ENCODE data around the gene STT3A.
"Not testable (repeated sequence)": the region's sequence is repeated elsewhere in the genome, so short reads cannot be mapped to it uniquely, and the experiment has no call there.

Gene STT3A

GRCh38 chr11:125592305-125593113 lies at the start of gene STT3A:
TSS of gene STT3A (plus strand) at chr11:125592852. CDS start at chr11:125595916, 3,064 bp downstream.
- peak; percentile 78 for DNase-seq (ENCODE audit: low read depth)

GRCh38 chr11:125550780-125551179 lies 41.9 kb upstream of the STT3A start:
- DNase-seq (ENCODE audit: low read depth) = no peak

GRCh38 chr11:125551835-125552342 lies 40.8 kb upstream of the STT3A start:
- no peak for DNase-seq (ENCODE audit: low read depth)

- DNase-seq (ENCODE audit: low read depth) = no peak
Measured at GRCh38 chr11:125552927-125553326, 39.7 kb upstream of the STT3A start.

- DNase-seq (ENCODE audit: low read depth) = no peak
Measured at GRCh38 chr11:125553357-125553756, 39.3 kb upstream of the STT3A start.

- no peak for DNase-seq (ENCODE audit: low read depth)
Measured at GRCh38 chr11:125554038-125554437, 38.6 kb upstream of the STT3A start.

GRCh38 chr11:125559888-125560287 lies 32.8 kb upstream of the STT3A start:
- DNase-seq (ENCODE audit: low read depth) = no peak

GRCh38 chr11:125561924-125562323 lies 30.7 kb upstream of the STT3A start:
- no peak for DNase-seq (ENCODE audit: low read depth)

- no peak for DNase-seq (ENCODE audit: low read depth)
Measured at GRCh38 chr11:125562430-125562829, 30.2 kb upstream of the STT3A start.

- no peak for DNase-seq (ENCODE audit: low read depth)
Measured at GRCh38 chr11:125564357-125564756, 28.3 kb upstream of the STT3A start.

- no peak for DNase-seq (ENCODE audit: low read depth)
Measured at GRCh38 chr11:125566235-125566634, 26.4 kb upstream of the STT3A start.

- peak; percentile 20 for DNase-seq (ENCODE audit: low read depth)
Measured at GRCh38 chr11:125568970-125569914, 23.4 kb upstream of the STT3A start, which contains the start of gene EI24. TSS of gene EI24 (plus strand) at chr11:125569477. CDS start at chr11:125572528, 3,051 bp downstream.

GRCh38 chr11:125569915-125570621 lies 22.6 kb upstream of the STT3A start:
- DNase-seq (ENCODE audit: low read depth) = no peak

GRCh38 chr11:125570952-125571351 lies 21.7 kb upstream of the STT3A start:
- DNase-seq (ENCODE audit: low read depth) = no peak

GRCh38 chr11:125572916-125573315 lies 19.7 kb upstream of the STT3A start:
- no peak for DNase-seq (ENCODE audit: low read depth)

- not testable (repeated sequence) for DNase-seq (ENCODE audit: low read depth)
Measured at GRCh38 chr11:125577181-125577580, 15.5 kb upstream of the STT3A start.

GRCh38 chr11:125578783-125579182 lies 13.9 kb upstream of the STT3A start:
- DNase-seq (ENCODE audit: low read depth) = no peak

- DNase-seq (ENCODE audit: low read depth) = no peak
Measured at GRCh38 chr11:125579811-125580210, 12.8 kb upstream of the STT3A start.

- no peak for DNase-seq (ENCODE audit: low read depth)
Measured at GRCh38 chr11:125583496-125583895, 9.2 kb upstream of the STT3A start.

- DNase-seq (ENCODE audit: low read depth) = no peak
Measured at GRCh38 chr11:125585487-125585886, 7.2 kb upstream of the STT3A start.

GRCh38 chr11:125586623-125587022 lies 6.0 kb upstream of the STT3A start:
- no peak for DNase-seq (ENCODE audit: low read depth)

- DNase-seq (ENCODE audit: low read depth) = no peak
Measured at GRCh38 chr11:125587480-125587879, 5.2 kb upstream of the STT3A start.
